ENCODE data around the gene ABCF1.

GRCh38 chr6:30547454-30547853 lies 23.8 kb upstream of the ABCF1 start:
- TF ChIP-seq POLR2AphosphoS5 (IDR thresholded peaks at IDR 0.05), result no peak
- no peak for TF ChIP-seq CTCF (IDR thresholded peaks at IDR 0.05)
- TF ChIP-seq POLR2A (IDR thresholded peaks at IDR 0.05), result no peak

All from suprapubic skin (tissue), 4 donors.